ENCODE measurements around the gene SLC17A7. TPM values are rescaled to one million over a fixed set of nuclear protein-coding genes. Genes with fewer than 3 reads are reported as not detected.
A peak's percentile ranks its signal among the peaks of the same experiment; 100 is the strongest.

Gene SLC17A7
- total RNA-seq, 2 donors from 2014 or later, result 0.22 to 0.33 TPM

DNA sequence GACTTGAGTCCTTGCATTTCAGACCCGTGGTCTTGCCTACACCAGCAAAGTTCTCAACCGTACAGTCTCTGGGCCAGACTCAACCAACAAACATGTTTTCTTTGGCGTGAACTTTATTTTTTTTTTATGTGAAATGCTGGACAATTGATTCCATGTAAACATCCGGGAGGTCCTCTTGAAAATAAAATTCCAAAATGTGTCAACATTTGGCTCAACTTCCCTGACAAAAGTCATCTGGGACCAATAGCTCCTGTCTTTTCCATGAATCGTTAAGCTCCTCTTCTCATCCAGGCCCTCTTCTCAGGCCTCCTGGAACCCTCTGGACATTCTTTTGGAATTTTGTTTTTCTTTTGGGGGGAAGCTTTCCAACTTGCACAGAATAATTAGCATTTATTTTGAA lies 14.4 kb upstream of the SLC17A7 start:
- Histone ChIP-seq H3K27me3 (ENCODE audit: control insufficient read depth, insufficient read depth, low read length, poor library complexity, severe bottlenecking) (no peaks in the 10 kb centered on the region), H3K4me3 (ENCODE audit: low read length) (no peak overlapping the region), H3K4me1 (ENCODE audit: control insufficient read depth, insufficient read depth, low read length) (no peaks in the 10 kb centered on the region), H3K9ac (ENCODE audit: extremely low read depth, low read length, poor library complexity, severe bottlenecking) (no peak overlapping the region), H3K36me3 (ENCODE audit: control insufficient read depth, insufficient read depth, low read length) (peaks cover 26% of the 10 kb centered on the region), H3K27ac (ENCODE audit: low read depth, low read length) (no peak overlapping the region), H3K9me3 (ENCODE audit: control insufficient read depth, low read length) (no peaks in the 10 kb centered on the region)
- no peak overlapping the region for H3K27ac Mint-ChIP-seq
- no peak for DNase-seq
- peaks cover 1% of the 10 kb centered on the region for H3K9me3 Mint-ChIP-seq
- peaks cover 3% of the 10 kb centered on the region for H3K4me1 Mint-ChIP-seq
- no peaks in the 10 kb centered on the region for H3K27me3 Mint-ChIP-seq (ENCODE audit: insufficient read depth)
- H3K4me3 Mint-ChIP-seq, result no peak overlapping the region
- peaks cover 33% of the 10 kb centered on the region for H3K36me3 Mint-ChIP-seq (ENCODE audit: low read depth)
- TF ChIP-seq CTCF (conservative IDR thresholded peaks at IDR 0.05), result no peak
- 95 to 100% methylated on average over 5 of the region's 5 CpGs for WGBS, 2 experiments (ENCODE audit: insufficient coverage in 1 of 2, insufficient read length in 1 of 2)

DNA sequence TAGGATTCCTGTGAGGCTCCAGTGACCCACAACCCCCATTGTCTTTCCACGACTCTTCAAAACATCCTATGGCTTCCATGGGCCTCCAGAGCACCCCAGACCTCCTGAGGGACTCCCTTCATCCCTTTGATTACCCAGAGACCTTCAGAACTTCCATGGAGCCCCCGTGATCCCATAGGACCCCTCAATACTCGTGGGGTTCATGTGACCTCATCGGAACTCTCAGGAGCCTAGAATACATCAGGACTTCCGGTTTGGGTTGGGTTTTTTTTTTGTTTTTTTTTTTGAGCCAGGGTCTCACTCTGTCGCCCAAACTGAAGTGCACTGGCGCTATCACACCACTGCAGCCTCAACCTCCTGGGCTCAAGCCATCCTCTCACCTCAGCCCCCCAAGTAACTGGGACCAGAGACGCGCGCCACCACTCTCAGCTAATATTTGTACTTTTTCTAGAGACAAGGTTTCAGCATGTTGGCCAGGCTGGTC lies 12.5 kb upstream of the SLC17A7 start:
- H3K4me1 ChIP-seq (ENCODE audit: control insufficient read depth, insufficient read depth, low read length), result no peaks in the 10 kb centered on the region
- no peak for TF ChIP-seq CTCF (conservative IDR thresholded peaks at IDR 0.05)
- peaks cover 9% of the 10 kb centered on the region for H3K4me1 Mint-ChIP-seq

GRCh38 chr19:49453013-49453756 lies 11.9 kb upstream of the SLC17A7 start, which contains the start of gene ALDH16A1:
Gene ALDH16A1, plus strand, starts transcription at chr19:49453225. Its CDS starts 107 bp downstream, at chr19:49453332.
- peak within 1 kb of the TSS; percentile 88 for H3K4me3 Mint-ChIP-seq
- Histone ChIP-seq H3K4me3 (ENCODE audit: low read length) (peak within 1 kb of the TSS; percentile 84), H3K27ac (ENCODE audit: low read depth, low read length) (peak within 1 kb of the TSS; percentile 94), H3K4me1 (ENCODE audit: control insufficient read depth, insufficient read depth, low read length) (no peaks in the 10 kb centered on the region), H3K36me3 (ENCODE audit: control insufficient read depth, insufficient read depth, low read length) (peaks cover 22% of the 10 kb centered on the region), H3K9ac (ENCODE audit: extremely low read depth, low read length, poor library complexity, severe bottlenecking) (peak within 1 kb of the TSS; percentile 84), H3K9me3 (ENCODE audit: control insufficient read depth, low read length) (no peaks in the 10 kb centered on the region), H3K27me3 (ENCODE audit: control insufficient read depth, insufficient read depth, low read length, poor library complexity, severe bottlenecking) (no peaks in the 10 kb centered on the region)
- no peak for TF ChIP-seq CTCF (conservative IDR thresholded peaks at IDR 0.05)
- peaks cover 39% of the 10 kb centered on the region for H3K36me3 Mint-ChIP-seq (ENCODE audit: low read depth)
- peak within 1 kb of the TSS; percentile 100 for H3K27ac Mint-ChIP-seq
- 0% methylated on average over 33 to 66 of the region's 66 CpGs for WGBS, 2 experiments (ENCODE audit: insufficient coverage in 1 of 2, insufficient read length in 1 of 2)
- no peaks in the 10 kb centered on the region for H3K27me3 Mint-ChIP-seq (ENCODE audit: insufficient read depth)
- DNase-seq, result peak; percentile 99
- H3K9me3 Mint-ChIP-seq, result peaks cover 1% of the 10 kb centered on the region
- peaks cover 9% of the 10 kb centered on the region for H3K4me1 Mint-ChIP-seq

More for the DNA sequence above, 12.5 kb upstream of the SLC17A7 start:
- Histone ChIP-seq H3K27ac (ENCODE audit: low read depth, low read length) (peak overlapping the region; percentile 78), H3K36me3 (ENCODE audit: control insufficient read depth, insufficient read depth, low read length) (peaks cover 22% of the 10 kb centered on the region), H3K27me3 (ENCODE audit: control insufficient read depth, insufficient read depth, low read length, poor library complexity, severe bottlenecking) (no peaks in the 10 kb centered on the region), H3K4me3 (ENCODE audit: low read length) (peak overlapping the region; percentile 84), H3K9ac (ENCODE audit: extremely low read depth, low read length, poor library complexity, severe bottlenecking) (peak overlapping the region; percentile 84), H3K9me3 (ENCODE audit: control insufficient read depth, low read length) (no peaks in the 10 kb centered on the region)
- WGBS, 2 experiments (ENCODE audit: insufficient coverage in 1 of 2, insufficient read length in 1 of 2), result 24 to 43% methylated on average over 4 to 9 of the region's 10 CpGs
- Mint-ChIP-seq H3K4me3 (peak overlapping the region; percentile 88), H3K9me3 (peaks cover 1% of the 10 kb centered on the region), H3K27me3 (ENCODE audit: insufficient read depth) (no peaks in the 10 kb centered on the region), H3K36me3 (ENCODE audit: low read depth) (peaks cover 33% of the 10 kb centered on the region), H3K27ac (peak overlapping the region; percentile 100)
- DNase-seq, result no peak
